Daoy (cell line): ENCODE measurements around the gene SCRN1. TPM values are rescaled to one million over a fixed set of nuclear protein-coding genes. Genes with fewer than 3 reads are reported as not detected.
"Not testable (repeated sequence)": the region's sequence is repeated elsewhere in the genome, so short reads cannot be mapped to it uniquely, and the experiment has no call there.

Source experiments
- DNase-seq: peaks from one replicate; pipeline ENCODE4 v3.0.0-alpha.2; 2015; ENCODE audit warnings: low read depth
- total RNA-seq: library from RNA; depleted of rRNA; stranded (reverse); fragments of >200 nt; shearing (Covaris generic); gene quantifications from 2 replicates; pipeline ENCODE4 v1.2.3, GENCODE V29; 2014

The SCRN1 gene
- total RNA-seq, 1 experiment from 2014 or later = 130 TPM

GRCh38 chr7:29968683-29969395 is 20.8 kb downstream of the SCRN1 start:
- DNase-seq = peak; percentile 83

- no peak for DNase-seq
These were observed 24.6 kb downstream of the SCRN1 start for GRCh38 chr7:29965030-29965429.

GRCh38 chr7:29962035-29962434 is 27.6 kb downstream of the SCRN1 start:
- DNase-seq = no peak

- DNase-seq = not testable (repeated sequence)
These were observed 28.0 kb downstream of the SCRN1 start for GRCh38 chr7:29961611-29962010.

GRCh38 chr7:29958667-29959358 is 30.8 kb downstream of the SCRN1 start:
- no peak for DNase-seq

GRCh38 chr7:29957521-29958310 is 31.9 kb downstream of the SCRN1 start:
- no peak for DNase-seq

- DNase-seq = no peak
These were observed 33.1 kb downstream of the SCRN1 start for GRCh38 chr7:29956487-29956836.

- DNase-seq = no peak
These were observed 33.7 kb downstream of the SCRN1 start for GRCh38 chr7:29955799-29956486.

- no peak for DNase-seq
These were observed 34.4 kb downstream of the SCRN1 start for GRCh38 chr7:29955075-29955792.

- DNase-seq = no peak
These were observed 35.8 kb downstream of the SCRN1 start for GRCh38 chr7:29953726-29954347.

GRCh38 chr7:29951206-29951605 is 38.4 kb downstream of the SCRN1 start:
- no peak for DNase-seq

- DNase-seq = no peak
These were observed 39.1 kb downstream of the SCRN1 start for GRCh38 chr7:29950480-29950879.

GRCh38 chr7:29948587-29948986 is 41.0 kb downstream of the SCRN1 start:
- DNase-seq = no peak

GRCh38 chr7:29946428-29947186 is 43.0 kb downstream of the SCRN1 start:
- peak; percentile 40 for DNase-seq

GRCh38 chr7:29945259-29945809 is 44.3 kb downstream of the SCRN1 start:
- no peak for DNase-seq

GRCh38 chr7:29940199-29940598 is 49.4 kb downstream of the SCRN1 start:
- DNase-seq = no peak

- no peak for DNase-seq
These were observed 52.5 kb downstream of the SCRN1 start for GRCh38 chr7:29937132-29937531.

GRCh38 chr7:29935111-29935510 is 54.5 kb downstream of the SCRN1 start:
- DNase-seq = no peak

GRCh38 chr7:29929018-29929807 is 60.4 kb downstream of the SCRN1 start:
- no peak for DNase-seq
